ENCODE measurements around the gene ARID5A. TPM values are rescaled to one million over a fixed set of nuclear protein-coding genes. Genes with fewer than 3 reads are reported as not detected.

The ARID5A gene
- total RNA-seq, 1 donor from 2014 or later = 38.8 TPM

- DNase-seq (ENCODE audit: low read depth) = no peak
- Histone ChIP-seq H3K27me3 (ENCODE audit: control insufficient read depth, insufficient read depth, low read length) (no peaks in the 10 kb centered on the region), H3K36me3 (ENCODE audit: control insufficient read depth, insufficient read depth, low read length) (no peaks in the 10 kb centered on the region), H3K4me3 (ENCODE audit: low read depth, low read length) (no peak overlapping the region)
- no peak for TF ChIP-seq CTCF (IDR thresholded peaks at IDR 0.05; ENCODE audit: insufficient read depth, low read length, poor library complexity, severe bottlenecking)
Observed at GRCh38 chr2:96509847-96510230, 26.7 kb upstream of the ARID5A start.

GRCh38 chr2:96510931-96511595 is 25.5 kb upstream of the ARID5A start:
- no peak overlapping the region for H3K4me3 ChIP-seq (ENCODE audit: low read depth, low read length)
- no peak for DNase-seq (ENCODE audit: low read depth)
- TF ChIP-seq CTCF (IDR thresholded peaks at IDR 0.05; ENCODE audit: insufficient read depth, low read length, poor library complexity, severe bottlenecking) = no peak

GRCh38 chr2:96511851-96512250 is 24.7 kb upstream of the ARID5A start:
- TF ChIP-seq CTCF (IDR thresholded peaks at IDR 0.05; ENCODE audit: insufficient read depth, low read length, poor library complexity, severe bottlenecking) = no peak
- H3K4me3 ChIP-seq (ENCODE audit: low read depth, low read length) = no peak overlapping the region
- no peaks in the 10 kb centered on the region for H3K36me3 ChIP-seq (ENCODE audit: control insufficient read depth, insufficient read depth, low read length)
- DNase-seq (ENCODE audit: low read depth) = no peak
- H3K27me3 ChIP-seq (ENCODE audit: control insufficient read depth, insufficient read depth, low read length) = no peaks in the 10 kb centered on the region

More at GRCh38 chr2:96510931-96511595, 25.5 kb upstream of the ARID5A start:
- no peaks in the 10 kb centered on the region for H3K36me3 ChIP-seq (ENCODE audit: control insufficient read depth, insufficient read depth, low read length)
- no peaks in the 10 kb centered on the region for H3K27me3 ChIP-seq (ENCODE audit: control insufficient read depth, insufficient read depth, low read length)

GRCh38 chr2:96512341-96512740 is 24.2 kb upstream of the ARID5A start:
- H3K36me3 ChIP-seq (ENCODE audit: control insufficient read depth, insufficient read depth, low read length) = no peaks in the 10 kb centered on the region
- H3K27me3 ChIP-seq (ENCODE audit: control insufficient read depth, insufficient read depth, low read length) = no peaks in the 10 kb centered on the region
- TF ChIP-seq CTCF (IDR thresholded peaks at IDR 0.05; ENCODE audit: insufficient read depth, low read length, poor library complexity, severe bottlenecking) = no peak
- no peak overlapping the region for H3K4me3 ChIP-seq (ENCODE audit: low read depth, low read length)
- no peak for DNase-seq (ENCODE audit: low read depth)

GRCh38 chr2:96514521-96514920 is 22.0 kb upstream of the ARID5A start:
- DNase-seq (ENCODE audit: low read depth) = no peak
- H3K4me3 ChIP-seq (ENCODE audit: low read depth, low read length) = no peak overlapping the region
- no peaks in the 10 kb centered on the region for H3K36me3 ChIP-seq (ENCODE audit: control insufficient read depth, insufficient read depth, low read length)
- no peak for TF ChIP-seq CTCF (IDR thresholded peaks at IDR 0.05; ENCODE audit: insufficient read depth, low read length, poor library complexity, severe bottlenecking)
- no peaks in the 10 kb centered on the region for H3K27me3 ChIP-seq (ENCODE audit: control insufficient read depth, insufficient read depth, low read length)

- DNase-seq (ENCODE audit: low read depth) = no peak
- Histone ChIP-seq H3K27me3 (ENCODE audit: control insufficient read depth, insufficient read depth, low read length) (no peaks in the 10 kb centered on the region), H3K36me3 (ENCODE audit: control insufficient read depth, insufficient read depth, low read length) (no peaks in the 10 kb centered on the region), H3K4me3 (ENCODE audit: low read depth, low read length) (no peak overlapping the region)
- no peak for TF ChIP-seq CTCF (IDR thresholded peaks at IDR 0.05; ENCODE audit: insufficient read depth, low read length, poor library complexity, severe bottlenecking)
Observed at GRCh38 chr2:96517079-96517478, 19.5 kb upstream of the ARID5A start.

Measured in kidney epithelial cell (primary cell).